ENCODE results near the gene TNFRSF19. TPM values are rescaled to one million over a fixed set of nuclear protein-coding genes. Genes with fewer than 3 reads are reported as not detected.

Gene TNFRSF19
- total and polyA plus RNA-seq, 4 donors = 0.27 to 2.8 (median 0.91) TPM

GRCh38 chr13:23612182-23612581 is 42.0 kb downstream of the TNFRSF19 start:
- H3K9me3 ChIP-seq (ENCODE audit: control insufficient read depth in 4 of 4, low read length in 3 of 4) = no peaks in the 10 kb centered on the region
- 87% methylated on average over 1 of the region's 1 CpG for WGBS
- TF ChIP-seq JUND (IDR thresholded peaks at IDR 0.05) (no peak), RXRA (IDR thresholded peaks at IDR 0.05) (no peak), MAX (IDR thresholded peaks at IDR 0.05) (no peak), HNF4G (IDR thresholded peaks at IDR 0.05) (no peak)
- no peaks in the 10 kb centered on the region for H3K27me3 ChIP-seq (ENCODE audit: control insufficient read depth in 4 of 4, insufficient read depth in 4 of 4, low read length in 3 of 4)
- H3K9ac ChIP-seq (ENCODE audit: low read depth in 1 of 2, low read length in 2 of 2) = no peak overlapping the region
- no peaks in the 10 kb centered on the region for H3K36me3 ChIP-seq (ENCODE audit: control insufficient read depth in 4 of 4, insufficient read depth in 3 of 4, low read depth in 1 of 4, low read length in 3 of 4)
- H3K27ac ChIP-seq (ENCODE audit: low read depth in 1 of 2, low read length in 2 of 2) = no peak overlapping the region
- H3K4me1 ChIP-seq (ENCODE audit: control insufficient read depth in 4 of 4, insufficient read depth in 4 of 4, low read length in 3 of 4) = peaks cover 0 to 14% (median 8%) of the 10 kb centered on the region in 4 donors
- no peak for DNase-seq (ENCODE audit: low spot score)
- no peak overlapping the region for H3K4me3 ChIP-seq (ENCODE audit: low read depth in 1 of 3, low read length in 3 of 3)

- 98% methylated on average over 2 of the region's 2 CpGs for WGBS
- H3K9ac ChIP-seq (ENCODE audit: low read depth in 1 of 2, low read length in 2 of 2) = no peak overlapping the region
- peaks cover 0 to 14% (median 8%) of the 10 kb centered on the region in 4 donors for H3K4me1 ChIP-seq (ENCODE audit: control insufficient read depth in 4 of 4, insufficient read depth in 4 of 4, low read length in 3 of 4)
- no peaks in the 10 kb centered on the region for H3K27me3 ChIP-seq (ENCODE audit: control insufficient read depth in 4 of 4, insufficient read depth in 4 of 4, low read length in 3 of 4)
- no peak overlapping the region for H3K27ac ChIP-seq (ENCODE audit: low read depth in 1 of 2, low read length in 2 of 2)
- no peak overlapping the region for H3K4me3 ChIP-seq (ENCODE audit: low read depth in 1 of 3, low read length in 3 of 3)
- no peaks in the 10 kb centered on the region for H3K36me3 ChIP-seq (ENCODE audit: control insufficient read depth in 4 of 4, insufficient read depth in 3 of 4, low read depth in 1 of 4, low read length in 3 of 4)
- no peaks in the 10 kb centered on the region for H3K9me3 ChIP-seq (ENCODE audit: control insufficient read depth in 4 of 4, low read length in 3 of 4)
- DNase-seq (ENCODE audit: low spot score) = no peak
- TF ChIP-seq REST (IDR thresholded peaks at IDR 0.05) (no peak), ZBTB33 (IDR thresholded peaks at IDR 0.05) (no peak), MAX (IDR thresholded peaks at IDR 0.05) (no peak), JUND (IDR thresholded peaks at IDR 0.05) (no peak), SP1 (IDR thresholded peaks at IDR 0.05) (no peak), RXRA (IDR thresholded peaks at IDR 0.05) (no peak)
Observed at GRCh38 chr13:23612731-23613130, 42.5 kb downstream of the TNFRSF19 start.

- Histone ChIP-seq H3K9ac (ENCODE audit: low read depth in 1 of 2, low read length in 2 of 2) (no peak overlapping the region), H3K27ac (ENCODE audit: low read depth in 1 of 2, low read length in 2 of 2) (no peak overlapping the region), H3K4me1 (ENCODE audit: control insufficient read depth in 4 of 4, insufficient read depth in 4 of 4, low read length in 3 of 4) (peaks cover 0 to 14% (median 8%) of the 10 kb centered on the region in 4 donors), H3K27me3 (ENCODE audit: control insufficient read depth in 4 of 4, insufficient read depth in 4 of 4, low read length in 3 of 4) (no peaks in the 10 kb centered on the region), H3K4me3 (ENCODE audit: low read depth in 1 of 3, low read length in 3 of 3) (no peak overlapping the region), H3K36me3 (ENCODE audit: control insufficient read depth in 4 of 4, insufficient read depth in 3 of 4, low read depth in 1 of 4, low read length in 3 of 4) (no peaks in the 10 kb centered on the region), H3K9me3 (ENCODE audit: control insufficient read depth in 4 of 4, low read length in 3 of 4) (no peaks in the 10 kb centered on the region)
- WGBS = 50% methylated on average over 3 of the region's 3 CpGs
- no peak for DNase-seq (ENCODE audit: low spot score)
- TF ChIP-seq SP1 (IDR thresholded peaks at IDR 0.05) (no peak), NR2F2 (IDR thresholded peaks at IDR 0.05) (no peak), RAD21 (IDR thresholded peaks at IDR 0.05) (no peak), YY1 (IDR thresholded peaks at IDR 0.05) (no peak), ATF3 (IDR thresholded peaks at IDR 0.05) (no peak), EGR1 (IDR thresholded peaks at IDR 0.05; ENCODE audit: low read depth in 2 of 2) (no peak), HNF4G (IDR thresholded peaks at IDR 0.05) (no peak), ZBTB33 (IDR thresholded peaks at IDR 0.05) (no peak), RXRA (IDR thresholded peaks at IDR 0.05) (no peak), CTCF (IDR thresholded peaks at IDR 0.05; ENCODE audit: low read depth, low read length, missing input control) (no peak)
Observed at GRCh38 chr13:23613596-23613995, 43.4 kb downstream of the TNFRSF19 start.

Data from liver (tissue), 9 donors.